ENCODE measurements around the gene UROD.

UROD gene

GRCh38 chr1:45018599-45019230, 6.7 kb downstream of the UROD start:
- H3K27ac ChIP-seq (ENCODE audit: low read length), result no peak overlapping the region
- H3K9me3 ChIP-seq (ENCODE audit: control insufficient read depth in 1 of 2, low read length in 2 of 2), result no peaks in the 10 kb centered on the region
- H3K4me1 ChIP-seq (ENCODE audit: control insufficient read depth in 1 of 2, insufficient read depth in 2 of 2, low read length in 2 of 2), result peaks cover 0 to 12% of the 10 kb centered on the region in 2 donors
- no peaks in the 10 kb centered on the region for H3K27me3 ChIP-seq (ENCODE audit: low read depth, low read length)
- H3K36me3 ChIP-seq (ENCODE audit: control insufficient read depth in 1 of 2, insufficient read depth in 2 of 2, low read length in 2 of 2), result peaks cover 0 to 9% of the 10 kb centered on the region in 2 donors
- H3K4me3 ChIP-seq (ENCODE audit: low read depth in 1 of 2, low read length in 2 of 2), result no peak overlapping the region

- Histone ChIP-seq H3K4me1 (ENCODE audit: control insufficient read depth in 1 of 2, insufficient read depth in 2 of 2, low read length in 2 of 2) (no peaks in the 10 kb centered on the region), H3K27ac (ENCODE audit: low read length) (no peak overlapping the region), H3K27me3 (ENCODE audit: low read depth, low read length) (no peaks in the 10 kb centered on the region), H3K36me3 (ENCODE audit: control insufficient read depth in 1 of 2, insufficient read depth in 2 of 2, low read length in 2 of 2) (no peaks in the 10 kb centered on the region), H3K9me3 (ENCODE audit: control insufficient read depth in 1 of 2, low read length in 2 of 2) (no peaks in the 10 kb centered on the region), H3K4me3 (ENCODE audit: low read depth in 1 of 2, low read length in 2 of 2) (no peak overlapping the region)
Measured at GRCh38 chr1:45023663-45024062, 11.6 kb downstream of the UROD start.

DNA sequence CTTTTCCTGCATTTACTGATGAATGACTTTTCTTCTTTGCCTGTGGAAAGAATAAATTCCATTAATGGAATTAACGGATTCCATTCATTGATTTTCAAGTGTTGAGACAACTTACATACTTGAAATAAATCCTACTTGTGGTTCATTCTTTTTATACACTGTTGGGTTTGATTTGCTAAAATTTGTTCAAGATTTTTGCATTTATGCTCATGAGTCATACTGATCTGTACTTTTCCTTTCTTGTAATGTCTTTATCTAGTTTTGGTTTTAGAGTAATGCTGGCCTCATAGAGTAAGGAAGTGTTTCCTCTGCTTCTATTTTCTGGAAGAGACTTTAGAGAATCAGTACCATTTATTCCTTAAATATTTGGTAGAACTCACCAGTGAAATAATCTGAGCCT, 14.4 kb downstream of the UROD start:
- H3K27ac ChIP-seq (ENCODE audit: low read length), result no peak overlapping the region
- no peaks in the 10 kb centered on the region for H3K36me3 ChIP-seq (ENCODE audit: control insufficient read depth in 1 of 2, insufficient read depth in 2 of 2, low read length in 2 of 2)
- no peaks in the 10 kb centered on the region for H3K9me3 ChIP-seq (ENCODE audit: control insufficient read depth in 1 of 2, low read length in 2 of 2)
- no peaks in the 10 kb centered on the region for H3K4me1 ChIP-seq (ENCODE audit: control insufficient read depth in 1 of 2, insufficient read depth in 2 of 2, low read length in 2 of 2)
- no peak overlapping the region for H3K4me3 ChIP-seq (ENCODE audit: low read depth in 1 of 2, low read length in 2 of 2)
- H3K27me3 ChIP-seq (ENCODE audit: low read depth, low read length), result no peaks in the 10 kb centered on the region

GRCh38 chr1:45032837-45033236, 20.8 kb downstream of the UROD start:
- Histone ChIP-seq H3K36me3 (ENCODE audit: control insufficient read depth in 1 of 2, insufficient read depth in 2 of 2, low read length in 2 of 2) (peaks cover 0 to 27% of the 10 kb centered on the region in 2 donors), H3K4me3 (ENCODE audit: low read depth in 1 of 2, low read length in 2 of 2) (no peak overlapping the region), H3K27ac (ENCODE audit: low read length) (no peak overlapping the region), H3K4me1 (ENCODE audit: control insufficient read depth in 1 of 2, insufficient read depth in 2 of 2, low read length in 2 of 2) (no peaks in the 10 kb centered on the region), H3K9me3 (ENCODE audit: control insufficient read depth in 1 of 2, low read length in 2 of 2) (no peaks in the 10 kb centered on the region), H3K27me3 (ENCODE audit: low read depth, low read length) (no peaks in the 10 kb centered on the region)

DNA sequence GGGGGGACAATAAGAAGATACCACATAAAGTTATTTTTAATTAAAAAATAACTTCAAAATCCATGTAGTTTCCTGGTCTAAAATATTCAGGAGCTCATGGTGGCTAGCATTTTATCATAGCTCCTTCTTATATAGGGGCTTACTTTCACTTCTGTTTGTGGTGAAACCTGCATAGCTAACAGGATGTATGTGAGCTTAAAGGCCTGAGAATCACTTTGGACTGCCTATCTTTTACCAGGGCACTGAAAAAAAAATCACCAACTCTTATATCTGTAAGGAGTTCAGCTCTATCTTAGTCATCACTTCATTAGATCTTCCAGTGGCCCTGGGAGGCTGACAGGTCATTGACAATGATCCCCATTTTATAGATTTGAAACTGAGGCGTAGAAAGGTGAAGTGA, 21.3 kb downstream of the UROD start:
- no peaks in the 10 kb centered on the region for H3K27me3 ChIP-seq (ENCODE audit: low read depth, low read length)
- no peaks in the 10 kb centered on the region for H3K9me3 ChIP-seq (ENCODE audit: control insufficient read depth in 1 of 2, low read length in 2 of 2)
- H3K4me1 ChIP-seq (ENCODE audit: control insufficient read depth in 1 of 2, insufficient read depth in 2 of 2, low read length in 2 of 2), result peaks cover 0 to 3% of the 10 kb centered on the region in 2 donors
- H3K36me3 ChIP-seq (ENCODE audit: control insufficient read depth in 1 of 2, insufficient read depth in 2 of 2, low read length in 2 of 2), result peaks cover 0 to 27% of the 10 kb centered on the region in 2 donors
- no peak overlapping the region for H3K4me3 ChIP-seq (ENCODE audit: low read depth in 1 of 2, low read length in 2 of 2)
- H3K27ac ChIP-seq (ENCODE audit: low read length), result no peak overlapping the region

- no peaks in the 10 kb centered on the region for H3K9me3 ChIP-seq (ENCODE audit: control insufficient read depth in 1 of 2, low read length in 2 of 2)
- H3K4me1 ChIP-seq (ENCODE audit: control insufficient read depth in 1 of 2, insufficient read depth in 2 of 2, low read length in 2 of 2), result peaks cover 0 to 3% of the 10 kb centered on the region in 2 donors
- no peaks in the 10 kb centered on the region for H3K27me3 ChIP-seq (ENCODE audit: low read depth, low read length)
- H3K4me3 ChIP-seq (ENCODE audit: low read depth in 1 of 2, low read length in 2 of 2), result no peak overlapping the region
- peaks cover 0 to 32% of the 10 kb centered on the region in 2 donors for H3K36me3 ChIP-seq (ENCODE audit: control insufficient read depth in 1 of 2, insufficient read depth in 2 of 2, low read length in 2 of 2)
- H3K27ac ChIP-seq (ENCODE audit: low read length), result no peak overlapping the region
Measured at GRCh38 chr1:45035631-45036301, 23.7 kb downstream of the UROD start.

DNA sequence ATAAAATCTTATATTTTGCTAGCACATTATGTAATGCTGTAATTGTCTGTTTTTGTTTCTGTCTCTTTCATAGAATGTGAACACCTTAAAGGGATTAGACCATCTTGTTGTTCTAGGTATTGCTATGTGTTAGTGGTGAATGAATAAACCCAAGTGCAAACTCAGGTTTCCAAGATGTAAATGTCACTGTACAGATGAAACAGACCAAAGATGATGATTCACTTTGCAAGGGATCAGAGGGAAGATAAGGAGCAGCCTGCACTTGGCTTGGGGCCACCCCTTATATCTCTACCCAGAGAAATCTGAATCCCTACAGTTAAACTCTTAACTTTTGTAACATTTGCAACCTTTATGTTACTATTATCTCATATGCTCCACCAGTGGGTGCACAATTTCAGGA, 25.4 kb downstream of the UROD start:
- Histone ChIP-seq H3K4me3 (ENCODE audit: low read depth in 1 of 2, low read length in 2 of 2) (no peak overlapping the region), H3K27ac (ENCODE audit: low read length) (no peak overlapping the region), H3K36me3 (ENCODE audit: control insufficient read depth in 1 of 2, insufficient read depth in 2 of 2, low read length in 2 of 2) (peaks cover 2 to 35% of the 10 kb centered on the region in 2 donors), H3K9me3 (ENCODE audit: control insufficient read depth in 1 of 2, low read length in 2 of 2) (no peaks in the 10 kb centered on the region), H3K27me3 (ENCODE audit: low read depth, low read length) (no peaks in the 10 kb centered on the region), H3K4me1 (ENCODE audit: control insufficient read depth in 1 of 2, insufficient read depth in 2 of 2, low read length in 2 of 2) (peaks cover 0 to 3% of the 10 kb centered on the region in 2 donors)

DNA sequence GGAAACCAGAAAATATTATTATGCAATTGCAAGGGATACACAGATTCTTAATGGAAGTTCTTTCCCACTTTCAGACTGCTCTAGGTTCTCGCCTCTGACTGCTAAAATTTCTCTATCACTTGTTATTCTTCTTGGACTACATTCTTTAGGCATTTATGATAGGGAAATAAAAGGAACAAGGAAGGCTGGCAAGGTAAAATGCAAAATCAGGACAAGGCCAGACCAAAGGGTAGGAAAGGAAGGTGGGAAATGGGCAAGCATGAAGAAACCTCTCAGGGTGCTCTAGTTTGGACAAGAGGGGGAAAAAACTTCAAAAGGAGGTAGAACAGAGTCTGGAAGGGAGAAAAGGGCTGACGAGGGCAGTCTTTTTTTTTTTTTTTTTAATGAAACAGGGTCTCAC, 26.2 kb downstream of the UROD start:
- no peak overlapping the region for H3K4me3 ChIP-seq (ENCODE audit: low read depth in 1 of 2, low read length in 2 of 2)
- peaks cover 7 to 43% of the 10 kb centered on the region in 2 donors for H3K36me3 ChIP-seq (ENCODE audit: control insufficient read depth in 1 of 2, insufficient read depth in 2 of 2, low read length in 2 of 2)
- no peaks in the 10 kb centered on the region for H3K27me3 ChIP-seq (ENCODE audit: low read depth, low read length)
- peaks cover 0 to 3% of the 10 kb centered on the region in 2 donors for H3K4me1 ChIP-seq (ENCODE audit: control insufficient read depth in 1 of 2, insufficient read depth in 2 of 2, low read length in 2 of 2)
- H3K9me3 ChIP-seq (ENCODE audit: control insufficient read depth in 1 of 2, low read length in 2 of 2), result no peaks in the 10 kb centered on the region
- no peak overlapping the region for H3K27ac ChIP-seq (ENCODE audit: low read length)

DNA sequence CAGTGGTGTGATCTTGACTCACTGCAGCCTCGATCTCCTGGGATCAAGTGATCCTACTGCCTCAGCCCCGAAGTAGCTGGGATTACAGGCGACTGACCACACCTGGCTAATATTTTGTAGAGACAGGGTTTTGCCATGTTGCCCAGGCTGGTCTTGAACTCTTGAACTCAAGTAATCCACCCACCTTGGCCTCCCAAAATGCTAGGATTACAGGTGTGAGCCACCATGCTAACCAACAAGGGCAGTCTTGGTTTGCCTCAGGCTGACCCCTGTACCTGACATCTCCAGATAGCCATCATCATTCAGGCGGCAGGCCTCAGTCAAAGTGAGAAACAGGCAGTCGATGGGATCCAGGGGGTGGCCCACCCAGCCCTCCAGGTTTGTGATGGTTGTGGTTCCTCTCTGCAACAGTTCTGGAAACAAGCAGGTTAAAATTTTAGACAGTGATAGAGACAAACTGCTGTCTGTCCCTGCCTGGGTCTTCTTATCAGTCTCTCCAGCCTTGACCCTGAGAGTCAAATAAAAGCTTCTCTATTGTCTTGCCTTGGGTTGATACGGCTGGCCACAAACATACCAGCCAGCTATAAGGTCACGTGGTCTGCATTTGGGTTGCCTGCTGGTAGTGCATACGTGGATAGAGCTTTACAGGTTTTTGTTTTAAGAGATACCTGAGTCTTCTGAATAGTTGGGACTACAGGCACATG, 26.8 kb downstream of the UROD start:
- Histone ChIP-seq H3K36me3 (ENCODE audit: control insufficient read depth in 1 of 2, insufficient read depth in 2 of 2, low read length in 2 of 2) (peaks cover 7 to 47% of the 10 kb centered on the region in 2 donors), H3K27me3 (ENCODE audit: low read depth, low read length) (no peaks in the 10 kb centered on the region), H3K9me3 (ENCODE audit: control insufficient read depth in 1 of 2, low read length in 2 of 2) (no peaks in the 10 kb centered on the region), H3K27ac (ENCODE audit: low read length) (no peak overlapping the region), H3K4me1 (ENCODE audit: control insufficient read depth in 1 of 2, insufficient read depth in 2 of 2, low read length in 2 of 2) (peaks cover 0 to 3% of the 10 kb centered on the region in 2 donors), H3K4me3 (ENCODE audit: low read depth in 1 of 2, low read length in 2 of 2) (no peak overlapping the region)

- Histone ChIP-seq H3K27me3 (ENCODE audit: low read depth, low read length) (no peaks in the 10 kb centered on the region), H3K9me3 (ENCODE audit: control insufficient read depth in 1 of 2, low read length in 2 of 2) (no peaks in the 10 kb centered on the region), H3K36me3 (ENCODE audit: control insufficient read depth in 1 of 2, insufficient read depth in 2 of 2, low read length in 2 of 2) (peaks cover 7 to 33% of the 10 kb centered on the region in 2 donors), H3K27ac (ENCODE audit: low read length) (no peak overlapping the region), H3K4me3 (ENCODE audit: low read depth in 1 of 2, low read length in 2 of 2) (no peak overlapping the region), H3K4me1 (ENCODE audit: control insufficient read depth in 1 of 2, insufficient read depth in 2 of 2, low read length in 2 of 2) (peaks cover 0 to 3% of the 10 kb centered on the region in 2 donors)
Measured at GRCh38 chr1:45040297-45040696, 28.2 kb downstream of the UROD start.

DNA sequence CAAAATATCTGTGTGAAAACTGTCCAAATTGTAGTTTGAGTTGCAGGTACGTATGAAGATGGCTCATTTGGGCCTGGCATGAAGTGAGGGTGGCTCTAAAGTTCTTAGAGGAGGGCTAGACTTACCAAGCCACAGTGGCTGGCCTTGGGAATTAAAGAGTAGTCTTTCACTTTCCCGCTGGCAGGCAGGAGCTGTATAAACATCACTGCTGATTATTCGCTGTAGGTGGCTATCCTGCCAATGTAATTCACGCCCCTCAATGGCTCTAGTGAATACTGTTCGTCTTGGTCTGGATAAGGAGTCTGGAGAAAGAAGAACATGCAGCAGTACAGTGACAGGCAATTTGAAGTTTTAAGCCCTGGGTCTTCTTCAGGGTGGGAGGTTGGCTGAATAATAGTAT, 31.0 kb downstream of the UROD start:
- Histone ChIP-seq H3K4me3 (ENCODE audit: low read depth in 1 of 2, low read length in 2 of 2) (no peak overlapping the region), H3K36me3 (ENCODE audit: control insufficient read depth in 1 of 2, insufficient read depth in 2 of 2, low read length in 2 of 2) (peaks cover 7 to 20% of the 10 kb centered on the region in 2 donors), H3K27me3 (ENCODE audit: low read depth, low read length) (no peaks in the 10 kb centered on the region), H3K4me1 (ENCODE audit: control insufficient read depth in 1 of 2, insufficient read depth in 2 of 2, low read length in 2 of 2) (peaks cover 0 to 2% of the 10 kb centered on the region in 2 donors), H3K27ac (ENCODE audit: low read length) (no peak overlapping the region), H3K9me3 (ENCODE audit: control insufficient read depth in 1 of 2, low read length in 2 of 2) (no peaks in the 10 kb centered on the region)
